ENCODE data around the gene GLS2.

GRCh38 chr12:56425193-56425592, 62.8 kb downstream of the GLS2 start:
- TF ChIP-seq REST (IDR thresholded peaks at IDR 0.05; ENCODE audit: unreplicated experiment), result no peak
- TF ChIP-seq, protein P1, sequence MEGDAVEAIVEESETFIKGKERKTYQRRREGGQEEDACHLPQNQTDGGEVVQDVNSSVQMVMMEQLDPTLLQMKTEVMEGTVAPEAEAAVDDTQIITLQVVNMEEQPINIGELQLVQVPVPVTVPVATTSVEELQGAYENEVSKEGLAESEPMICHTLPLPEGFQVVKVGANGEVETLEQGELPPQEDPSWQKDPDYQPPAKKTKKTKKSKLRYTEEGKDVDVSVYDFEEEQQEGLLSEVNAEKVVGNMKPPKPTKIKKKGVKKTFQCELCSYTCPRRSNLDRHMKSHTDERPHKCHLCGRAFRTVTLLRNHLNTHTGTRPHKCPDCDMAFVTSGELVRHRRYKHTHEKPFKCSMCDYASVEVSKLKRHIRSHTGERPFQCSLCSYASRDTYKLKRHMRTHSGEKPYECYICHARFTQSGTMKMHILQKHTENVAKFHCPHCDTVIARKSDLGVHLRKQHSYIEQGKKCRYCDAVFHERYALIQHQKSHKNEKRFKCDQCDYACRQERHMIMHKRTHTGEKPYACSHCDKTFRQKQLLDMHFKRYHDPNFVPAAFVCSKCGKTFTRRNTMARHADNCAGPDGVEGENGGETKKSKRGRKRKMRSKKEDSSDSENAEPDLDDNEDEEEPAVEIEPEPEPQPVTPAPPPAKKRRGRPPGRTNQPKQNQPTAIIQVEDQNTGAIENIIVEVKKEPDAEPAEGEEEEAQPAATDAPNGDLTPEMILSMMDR (conservative IDR thresholded peaks at IDR 0.05; ENCODE audit: low read depth in 2 of 2), result no peak
- no peak for TF ChIP-seq EZH2 (IDR thresholded peaks at IDR 0.05; ENCODE audit: low read depth, unreplicated experiment)
- TF ChIP-seq POLR2AphosphoS5 (IDR thresholded peaks at IDR 0.05; ENCODE audit: low read depth), result no peak
- TF ChIP-seq, protein P2, sequence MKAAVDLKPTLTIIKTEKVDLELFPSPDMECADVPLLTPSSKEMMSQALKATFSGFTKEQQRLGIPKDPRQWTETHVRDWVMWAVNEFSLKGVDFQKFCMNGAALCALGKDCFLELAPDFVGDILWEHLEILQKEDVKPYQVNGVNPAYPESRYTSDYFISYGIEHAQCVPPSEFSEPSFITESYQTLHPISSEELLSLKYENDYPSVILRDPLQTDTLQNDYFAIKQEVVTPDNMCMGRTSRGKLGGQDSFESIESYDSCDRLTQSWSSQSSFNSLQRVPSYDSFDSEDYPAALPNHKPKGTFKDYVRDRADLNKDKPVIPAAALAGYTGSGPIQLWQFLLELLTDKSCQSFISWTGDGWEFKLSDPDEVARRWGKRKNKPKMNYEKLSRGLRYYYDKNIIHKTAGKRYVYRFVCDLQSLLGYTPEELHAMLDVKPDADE (IDR thresholded peaks at IDR 0.05), result no peak
- TF ChIP-seq, protein P3, sequence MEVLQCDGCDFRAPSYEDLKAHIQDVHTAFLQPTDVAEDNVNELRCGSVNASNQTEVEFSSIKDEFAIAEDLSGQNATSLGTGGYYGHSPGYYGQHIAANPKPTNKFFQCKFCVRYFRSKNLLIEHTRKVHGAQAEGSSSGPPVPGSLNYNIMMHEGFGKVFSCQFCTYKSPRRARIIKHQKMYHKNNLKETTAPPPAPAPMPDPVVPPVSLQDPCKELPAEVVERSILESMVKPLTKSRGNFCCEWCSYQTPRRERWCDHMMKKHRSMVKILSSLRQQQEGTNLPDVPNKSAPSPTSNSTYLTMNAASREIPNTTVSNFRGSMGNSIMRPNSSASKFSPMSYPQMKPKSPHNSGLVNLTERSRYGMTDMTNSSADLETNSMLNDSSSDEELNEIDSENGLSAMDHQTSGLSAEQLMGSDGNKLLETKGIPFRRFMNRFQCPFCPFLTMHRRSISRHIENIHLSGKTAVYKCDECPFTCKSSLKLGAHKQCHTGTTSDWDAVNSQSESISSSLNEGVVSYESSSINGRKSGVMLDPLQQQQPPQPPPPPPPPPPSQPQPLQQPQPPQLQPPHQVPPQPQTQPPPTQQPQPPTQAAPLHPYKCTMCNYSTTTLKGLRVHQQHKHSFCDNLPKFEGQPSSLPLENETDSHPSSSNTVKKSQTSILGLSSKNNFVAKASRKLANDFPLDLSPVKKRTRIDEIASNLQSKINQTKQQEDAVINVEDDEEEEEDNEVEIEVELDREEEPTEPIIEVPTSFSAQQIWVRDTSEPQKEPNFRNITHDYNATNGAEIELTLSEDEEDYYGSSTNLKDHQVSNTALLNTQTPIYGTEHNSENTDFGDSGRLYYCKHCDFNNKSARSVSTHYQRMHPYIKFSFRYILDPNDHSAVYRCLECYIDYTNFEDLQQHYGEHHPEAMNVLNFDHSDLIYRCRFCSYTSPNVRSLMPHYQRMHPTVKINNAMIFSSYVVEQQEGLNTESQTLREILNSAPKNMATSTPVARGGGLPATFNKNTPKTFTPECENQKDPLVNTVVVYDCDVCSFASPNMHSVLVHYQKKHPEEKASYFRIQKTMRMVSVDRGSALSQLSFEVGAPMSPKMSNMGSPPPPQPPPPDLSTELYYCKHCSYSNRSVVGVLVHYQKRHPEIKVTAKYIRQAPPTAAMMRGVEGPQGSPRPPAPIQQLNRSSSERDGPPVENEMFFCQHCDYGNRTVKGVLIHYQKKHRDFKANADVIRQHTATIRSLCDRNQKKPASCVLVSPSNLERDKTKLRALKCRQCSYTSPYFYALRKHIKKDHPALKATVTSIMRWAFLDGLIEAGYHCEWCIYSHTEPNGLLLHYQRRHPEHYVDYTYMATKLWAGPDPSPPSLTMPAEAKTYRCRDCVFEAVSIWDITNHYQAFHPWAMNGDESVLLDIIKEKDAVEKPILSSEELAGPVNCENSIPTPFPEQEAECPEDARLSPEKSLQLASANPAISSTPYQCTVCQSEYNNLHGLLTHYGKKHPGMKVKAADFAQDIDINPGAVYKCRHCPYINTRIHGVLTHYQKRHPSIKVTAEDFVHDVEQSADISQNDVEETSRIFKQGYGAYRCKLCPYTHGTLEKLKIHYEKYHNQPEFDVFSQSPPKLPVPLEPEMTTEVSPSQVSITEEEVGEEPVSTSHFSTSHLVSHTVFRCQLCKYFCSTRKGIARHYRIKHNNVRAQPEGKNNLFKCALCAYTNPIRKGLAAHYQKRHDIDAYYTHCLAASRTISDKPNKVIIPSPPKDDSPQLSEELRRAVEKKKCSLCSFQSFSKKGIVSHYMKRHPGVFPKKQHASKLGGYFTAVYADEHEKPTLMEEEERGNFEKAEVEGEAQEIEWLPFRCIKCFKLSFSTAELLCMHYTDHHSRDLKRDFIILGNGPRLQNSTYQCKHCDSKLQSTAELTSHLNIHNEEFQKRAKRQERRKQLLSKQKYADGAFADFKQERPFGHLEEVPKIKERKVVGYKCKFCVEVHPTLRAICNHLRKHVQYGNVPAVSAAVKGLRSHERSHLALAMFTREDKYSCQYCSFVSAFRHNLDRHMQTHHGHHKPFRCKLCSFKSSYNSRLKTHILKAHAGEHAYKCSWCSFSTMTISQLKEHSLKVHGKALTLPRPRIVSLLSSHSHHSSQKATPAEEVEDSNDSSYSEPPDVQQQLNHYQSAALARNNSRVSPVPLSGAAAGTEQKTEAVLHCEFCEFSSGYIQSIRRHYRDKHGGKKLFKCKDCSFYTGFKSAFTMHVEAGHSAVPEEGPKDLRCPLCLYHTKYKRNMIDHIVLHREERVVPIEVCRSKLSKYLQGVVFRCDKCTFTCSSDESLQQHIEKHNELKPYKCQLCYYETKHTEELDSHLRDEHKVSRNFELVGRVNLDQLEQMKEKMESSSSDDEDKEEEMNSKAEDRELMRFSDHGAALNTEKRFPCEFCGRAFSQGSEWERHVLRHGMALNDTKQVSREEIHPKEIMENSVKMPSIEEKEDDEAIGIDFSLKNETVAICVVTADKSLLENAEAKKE (CRISPR knock-in tag; IDR thresholded peaks at IDR 0.05), result no peak
- TF ChIP-seq EZH2phosphoT487 (IDR thresholded peaks at IDR 0.05; ENCODE audit: unreplicated experiment), result no peak
- no peak for TF ChIP-seq CREB1 (CRISPR knock-in tag; IDR thresholded peaks at IDR 0.05; ENCODE audit: low read depth)
- no peak for TF ChIP-seq STAT1 (IDR thresholded peaks at IDR 0.05; ENCODE audit: unreplicated experiment)
